CD8-positive, alpha-beta memory T cell (primary cell): Measurements from ENCODE around the gene UFD1. TPM values are rescaled to one million over a fixed set of nuclear protein-coding genes. Genes with fewer than 3 reads are reported as not detected.

Experiments
- CTCF ChIA-PET: fragments of 350-600 bp; sonication (Branson Sonifier 250); formaldehyde crosslinking; loops from one replicate; lab custom pipeline; 2021; ENCODE audit warnings: antibody characterized with exemption; lab: Charles Lee
- POLR2A ChIA-PET: fragments of 350-600 bp; sonication (Branson Sonifier 250); formaldehyde crosslinking; loops from one replicate; lab custom pipeline; 2021; ENCODE audit warnings: antibody characterized with exemption; lab: Charles Lee
- DNase-seq, 5 donors: peaks; one replicate each; pipeline versions ENCODE4 v3.0.0 to v3.0.0-alpha.2; 2020 to 2022; ENCODE audit warnings: mixed read lengths in 1 of 5
- H3K27ac ChIP-seq: one replicate; pipeline ENCODE4 v1.7.0; 2013; ENCODE audit warnings: low read depth, mild to moderate bottlenecking, low read length, moderate library complexity
- H3K27me3 ChIP-seq: 2 replicates; pipeline ENCODE4 v1.7.0; 2013; ENCODE audit warnings: low read length, mild to moderate bottlenecking; ENCODE audit not compliant: insufficient read depth, poor library complexity, severe bottlenecking
- H3K36me3 ChIP-seq: 2 replicates; pipeline ENCODE4 v1.7.0; 2013; ENCODE audit warnings: mild to moderate bottlenecking, low read length, moderate library complexity; ENCODE audit not compliant: insufficient read depth
- H3K4me1 ChIP-seq: 2 replicates; pipeline ENCODE4 v1.7.0; 2013; ENCODE audit warnings: mild to moderate bottlenecking, low read length, moderate library complexity; ENCODE audit not compliant: insufficient read depth
- H3K4me3 ChIP-seq: 2 replicates; pipeline ENCODE4 v1.7.0; 2013; ENCODE audit warnings: mild to moderate bottlenecking, low read length
- H3K9me3 ChIP-seq: 2 replicates; pipeline ENCODE4 v1.7.0; 2013; ENCODE audit warnings: mild to moderate bottlenecking, low read length
- H3K27ac Mint-ChIP-seq, 8 donors: one replicate each; pipeline ENCODE4 v1.8.0; 2020 to 2021; ENCODE audit warnings: mixed read lengths in 8 of 8, mild to moderate bottlenecking in 6 of 8, inconsistent platforms in 3 of 8, moderate library complexity in 3 of 8
- H3K27me3 Mint-ChIP-seq, 2 donors: one replicate each; pipeline ENCODE4 v1.8.0; 2020 to 2021; ENCODE audit warnings: mixed read lengths in 2 of 2, mild to moderate bottlenecking in 1 of 2, moderate library complexity in 1 of 2
- H3K36me3 Mint-ChIP-seq, 3 donors: one replicate each; pipeline ENCODE4 v1.8.0; 2020 to 2021; ENCODE audit warnings: mixed read lengths in 3 of 3, inconsistent platforms in 1 of 3, mild to moderate bottlenecking in 1 of 3
- H3K4me1 Mint-ChIP-seq, 3 donors: one replicate each; pipeline ENCODE4 v1.8.0; 2020 to 2021; ENCODE audit warnings: mixed read lengths in 3 of 3, inconsistent platforms in 1 of 3, mild to moderate bottlenecking in 1 of 3
- H3K4me3 Mint-ChIP-seq, 7 donors: one replicate each; pipeline ENCODE4 v1.8.0; 2020 to 2021; ENCODE audit warnings: mixed read lengths in 7 of 7, mild to moderate bottlenecking in 6 of 7, moderate library complexity in 4 of 7, inconsistent platforms in 2 of 7
- H3K9me3 Mint-ChIP-seq, 5 donors: one replicate each; pipeline ENCODE4 v1.8.0; 2020 to 2022; ENCODE audit warnings: mixed read lengths in 5 of 5, mild to moderate bottlenecking in 3 of 5, moderate library complexity in 2 of 5, inconsistent platforms in 1 of 5
- polyA plus RNA-seq: library from polyadenylated mRNA; unstranded; fragments of 300-500 nt; fragmentation: Illumina TruSeq; gene quantifications from one replicate; pipeline ENCODE4 v1.2.3, GENCODE V29; 2021
- total RNA-seq, 2 experiments: library from RNA; stranded (reverse); gene quantifications; one replicate each; pipeline ENCODE4 v1.2.3, GENCODE V29; 2021

The UFD1 gene
- total and polyA plus RNA-seq, 3 experiments from 2014 or later: 82.7 to 88.8 (median 87.3) TPM

DNA sequence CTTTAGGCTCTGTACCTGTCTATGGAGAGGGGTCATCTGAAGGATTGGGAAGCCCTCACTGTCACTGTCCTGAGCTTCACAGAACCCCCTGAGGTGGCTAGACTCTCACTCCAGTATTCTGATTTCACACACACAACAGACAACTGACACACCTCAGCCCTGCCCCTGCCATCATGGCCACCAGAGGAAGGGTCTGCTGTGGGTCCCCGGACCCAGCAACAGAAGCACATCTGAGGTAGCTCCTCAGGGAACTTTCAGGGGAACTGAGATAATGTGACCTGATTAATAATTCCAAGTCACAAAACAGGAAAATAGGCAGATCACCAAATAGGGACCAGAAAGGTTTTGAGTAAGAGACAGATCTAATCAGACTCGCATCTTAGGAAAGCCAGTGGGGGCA is 24.0 kb downstream of the UFD1 start:
- H3K4me3 ChIP-seq: no peak overlapping the region
- no peaks in the 10 kb centered on the region for H3K9me3 ChIP-seq
- H3K27me3 ChIP-seq: no peaks in the 10 kb centered on the region
- H3K9me3 Mint-ChIP-seq: no peaks in the 10 kb centered on the region
- ChIA-PET CTCF (no interaction called here), POLR2A (no interaction called here)
- H3K4me1 ChIP-seq: no peaks in the 10 kb centered on the region
- no peaks in the 10 kb centered on the region for H3K27me3 Mint-ChIP-seq
- no peak overlapping the region for H3K4me3 Mint-ChIP-seq
- no peak for DNase-seq
- no peaks in the 10 kb centered on the region for H3K4me1 Mint-ChIP-seq
- no peak overlapping the region for H3K27ac ChIP-seq
- peaks cover 60% of the 10 kb centered on the region for H3K36me3 ChIP-seq
- H3K27ac Mint-ChIP-seq: peak overlapping the region in 4 of 8 donors; percentile 17 to 91 (median 55)
- peaks cover 7 to 86% (median 15%) of the 10 kb centered on the region in 3 donors for H3K36me3 Mint-ChIP-seq

DNA sequence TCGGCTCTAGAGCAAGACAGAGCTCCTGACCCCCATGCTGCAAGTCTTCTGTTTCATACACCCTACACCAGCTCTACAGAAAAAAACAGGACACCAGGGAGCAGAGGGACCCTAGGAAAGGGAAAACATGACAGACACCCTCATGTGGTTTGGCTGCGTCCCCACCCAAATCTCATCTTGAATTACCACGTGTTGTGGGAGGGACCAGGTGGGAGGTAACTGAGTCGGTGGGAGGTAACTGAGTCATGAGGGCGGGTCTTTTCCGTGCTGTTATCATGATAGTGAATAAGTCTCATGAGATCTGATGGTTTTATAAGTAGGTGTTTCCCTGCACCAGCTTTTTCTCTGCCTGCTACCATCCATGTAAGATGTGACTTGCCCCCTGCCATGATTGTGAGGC is 24.8 kb downstream of the UFD1 start:
- Mint-ChIP-seq H3K4me3 (no peak overlapping the region), H3K36me3 (peaks cover 7 to 83% (median 15%) of the 10 kb centered on the region in 3 donors), H3K27me3 (no peaks in the 10 kb centered on the region), H3K9me3 (no peaks in the 10 kb centered on the region), H3K27ac (peak overlapping the region in 4 of 8 donors; percentile 2 to 75 (median 64)), H3K4me1 (no peaks in the 10 kb centered on the region)
- CTCF ChIA-PET: no interaction called here
- Histone ChIP-seq H3K27me3 (no peaks in the 10 kb centered on the region), H3K4me1 (peaks cover under 1% of the 10 kb centered on the region), H3K4me3 (no peak overlapping the region), H3K27ac (no peak overlapping the region), H3K36me3 (peaks cover 59% of the 10 kb centered on the region), H3K9me3 (no peaks in the 10 kb centered on the region)
- POLR2A ChIA-PET: no interaction called here
- DNase-seq: no peak

DNA sequence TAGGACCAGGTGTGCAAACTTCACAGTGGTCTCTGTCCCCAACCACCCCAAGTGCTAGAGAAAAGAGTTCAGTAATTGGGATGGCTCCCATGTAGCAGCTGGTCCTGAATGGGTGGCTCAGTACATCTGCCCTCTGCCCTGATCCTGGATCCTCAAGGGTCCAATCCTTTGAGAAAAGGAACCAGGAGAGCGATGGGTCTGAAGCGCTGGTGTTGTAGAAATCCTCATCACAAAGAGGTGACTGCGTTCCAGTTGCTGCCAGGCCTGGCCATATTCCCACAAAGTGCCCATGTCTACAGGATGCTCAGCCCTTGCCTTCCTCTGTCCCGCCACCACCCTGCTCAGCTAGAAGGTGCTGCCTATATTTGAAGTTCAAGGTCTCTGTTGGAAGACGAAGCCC is 25.3 kb downstream of the UFD1 start:
- H3K4me3 Mint-ChIP-seq: no peak overlapping the region
- Histone ChIP-seq H3K9me3 (no peaks in the 10 kb centered on the region), H3K4me1 (peaks cover 5% of the 10 kb centered on the region), H3K36me3 (peaks cover 59% of the 10 kb centered on the region), H3K27ac (no peak overlapping the region), H3K4me3 (no peak overlapping the region), H3K27me3 (no peaks in the 10 kb centered on the region)
- CTCF ChIA-PET: no interaction called here
- POLR2A ChIA-PET: no interaction called here
- H3K27me3 Mint-ChIP-seq: no peaks in the 10 kb centered on the region
- H3K27ac Mint-ChIP-seq: peak overlapping the region in 1 of 8 donors; percentile 64
- no peaks in the 10 kb centered on the region for H3K9me3 Mint-ChIP-seq
- H3K36me3 Mint-ChIP-seq: peaks cover 7 to 80% (median 15%) of the 10 kb centered on the region in 3 donors
- H3K4me1 Mint-ChIP-seq: peaks cover 0 to under 1% (median 0%) of the 10 kb centered on the region in 3 donors
- DNase-seq: no peak

DNA sequence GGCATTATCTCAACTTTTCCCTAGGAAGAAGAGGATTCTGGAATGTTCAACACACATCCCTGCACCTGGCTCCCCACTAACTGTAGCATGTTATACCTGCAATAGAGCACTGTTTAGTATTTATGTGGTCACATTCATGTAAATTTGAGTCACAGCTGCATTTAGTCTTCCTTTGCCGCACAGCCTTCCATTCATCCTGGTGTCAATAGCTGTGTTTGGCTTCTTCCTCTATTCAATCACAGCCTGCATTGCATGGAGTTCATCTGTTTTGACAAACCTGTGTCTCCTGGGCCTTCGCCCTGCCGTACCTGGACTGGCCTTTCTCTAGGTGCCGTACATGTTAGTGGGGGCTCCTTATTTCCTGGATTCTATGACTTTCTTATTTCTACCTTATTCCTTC is 27.4 kb downstream of the UFD1 start:
- H3K4me1 ChIP-seq: peaks cover 16% of the 10 kb centered on the region
- H3K36me3 ChIP-seq: peaks cover 48% of the 10 kb centered on the region
- H3K4me3 ChIP-seq: no peak overlapping the region
- POLR2A ChIA-PET: interaction anchor here (0.5 kb wide), 1 partner anchor 36 kb away, joined by 5 read pairs; no protein-coding TSS in a partner anchor
- no peak overlapping the region for H3K27ac ChIP-seq
- DNase-seq: no peak
- peak overlapping the region in 2 of 7 donors; percentile 8 to 66 for H3K4me3 Mint-ChIP-seq
- H3K4me1 Mint-ChIP-seq: peaks cover 10 to 15% (median 14%) of the 10 kb centered on the region in 3 donors
- peak overlapping the region in 4 of 8 donors; percentile 19 to 80 (median 58) for H3K27ac Mint-ChIP-seq
- H3K27me3 Mint-ChIP-seq: no peaks in the 10 kb centered on the region
- CTCF ChIA-PET: no interaction called here
- H3K36me3 Mint-ChIP-seq: peaks cover 7 to 66% (median 11%) of the 10 kb centered on the region in 3 donors
- H3K9me3 ChIP-seq: no peaks in the 10 kb centered on the region
- no peaks in the 10 kb centered on the region for H3K27me3 ChIP-seq
- H3K9me3 Mint-ChIP-seq: no peaks in the 10 kb centered on the region

DNA sequence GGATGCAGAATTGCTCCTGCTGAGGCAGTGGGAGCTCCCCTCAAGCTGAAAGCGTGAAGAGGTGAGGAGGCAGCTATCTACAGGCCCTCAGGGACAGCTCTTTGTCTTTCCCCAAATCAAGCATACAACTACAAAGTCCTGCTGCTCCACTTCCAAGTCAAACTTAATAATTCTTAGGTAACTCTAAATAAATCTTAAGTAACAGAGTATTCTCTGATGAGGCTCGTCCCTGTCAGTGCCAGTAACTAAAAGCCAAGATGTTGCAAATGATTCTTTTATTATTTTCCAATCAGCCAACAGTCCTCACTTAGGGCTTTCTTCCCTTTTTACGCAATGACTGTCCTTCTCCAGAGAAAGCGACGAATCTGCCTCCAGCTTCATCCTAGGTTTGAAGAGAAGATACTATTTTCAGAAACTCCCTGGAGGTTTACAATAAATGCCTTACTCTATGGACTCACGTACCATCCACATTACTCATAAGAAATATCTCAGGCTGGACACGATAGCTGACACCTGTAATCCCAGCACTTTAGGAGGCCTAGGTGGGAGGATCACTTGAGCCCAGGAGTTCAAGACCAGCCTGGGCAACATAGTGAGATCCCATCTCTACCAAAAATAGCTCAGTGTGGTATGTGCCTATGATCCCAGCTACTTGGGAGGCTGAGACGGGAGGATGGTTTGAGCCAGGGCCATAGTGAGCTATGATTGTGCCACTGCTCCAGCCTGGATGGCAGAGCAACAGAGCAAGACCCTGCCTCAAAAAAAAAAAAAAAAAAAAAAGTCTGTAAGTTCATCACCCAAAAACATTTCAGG is 28.4 kb downstream of the UFD1 start:
- H3K9me3 ChIP-seq: no peaks in the 10 kb centered on the region
- Mint-ChIP-seq H3K27ac (peak overlapping the region in 4 of 8 donors; percentile 37 to 80 (median 53)), H3K9me3 (no peaks in the 10 kb centered on the region), H3K4me3 (peak overlapping the region in 1 of 7 donors; percentile 20), H3K27me3 (no peaks in the 10 kb centered on the region), H3K4me1 (peaks cover 15 to 23% (median 22%) of the 10 kb centered on the region in 3 donors), H3K36me3 (peaks cover 7 to 56% (median 11%) of the 10 kb centered on the region in 3 donors)
- H3K36me3 ChIP-seq: peaks cover 38% of the 10 kb centered on the region
- DNase-seq: no peak
- H3K27ac ChIP-seq: no peak overlapping the region
- ChIA-PET POLR2A (no interaction called here), CTCF (no interaction called here)
- no peak overlapping the region for H3K4me3 ChIP-seq
- H3K27me3 ChIP-seq: no peaks in the 10 kb centered on the region
- peaks cover 24% of the 10 kb centered on the region for H3K4me1 ChIP-seq

DNA sequence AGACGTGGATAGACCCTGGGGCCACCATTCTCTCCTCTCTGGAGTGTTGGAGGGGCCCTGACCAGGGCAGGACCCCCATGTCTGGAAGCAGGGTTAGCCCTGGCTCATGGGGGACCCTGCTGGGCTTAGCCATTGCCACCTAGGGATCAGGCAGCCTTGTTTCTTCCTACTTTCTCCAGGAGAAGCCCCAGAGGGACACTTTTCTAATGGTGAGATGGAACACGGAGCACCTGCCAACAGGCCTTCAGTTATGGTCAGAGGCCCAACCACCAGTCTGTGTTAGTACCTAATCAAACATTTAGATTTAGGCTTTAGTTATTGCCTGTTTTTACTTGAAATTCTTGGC is 29.6 kb downstream of the UFD1 start:
- H3K9me3 Mint-ChIP-seq: no peaks in the 10 kb centered on the region
- POLR2A ChIA-PET: no interaction called here
- Histone ChIP-seq H3K27me3 (no peaks in the 10 kb centered on the region), H3K4me3 (no peak overlapping the region), H3K4me1 (peaks cover 31% of the 10 kb centered on the region), H3K9me3 (no peaks in the 10 kb centered on the region), H3K36me3 (peaks cover 32% of the 10 kb centered on the region), H3K27ac (no peak overlapping the region)
- CTCF ChIA-PET: no interaction called here
- H3K4me3 Mint-ChIP-seq: peak overlapping the region in 2 of 7 donors; percentile 38 to 66
- no peak for DNase-seq
- H3K27ac Mint-ChIP-seq: peak overlapping the region in 6 of 8 donors; percentile 24 to 62 (median 40)
- H3K27me3 Mint-ChIP-seq: no peaks in the 10 kb centered on the region
- H3K36me3 Mint-ChIP-seq: peaks cover 5 to 56% (median 8%) of the 10 kb centered on the region in 3 donors
- peaks cover 26 to 34% (median 34%) of the 10 kb centered on the region in 3 donors for H3K4me1 Mint-ChIP-seq

DNA sequence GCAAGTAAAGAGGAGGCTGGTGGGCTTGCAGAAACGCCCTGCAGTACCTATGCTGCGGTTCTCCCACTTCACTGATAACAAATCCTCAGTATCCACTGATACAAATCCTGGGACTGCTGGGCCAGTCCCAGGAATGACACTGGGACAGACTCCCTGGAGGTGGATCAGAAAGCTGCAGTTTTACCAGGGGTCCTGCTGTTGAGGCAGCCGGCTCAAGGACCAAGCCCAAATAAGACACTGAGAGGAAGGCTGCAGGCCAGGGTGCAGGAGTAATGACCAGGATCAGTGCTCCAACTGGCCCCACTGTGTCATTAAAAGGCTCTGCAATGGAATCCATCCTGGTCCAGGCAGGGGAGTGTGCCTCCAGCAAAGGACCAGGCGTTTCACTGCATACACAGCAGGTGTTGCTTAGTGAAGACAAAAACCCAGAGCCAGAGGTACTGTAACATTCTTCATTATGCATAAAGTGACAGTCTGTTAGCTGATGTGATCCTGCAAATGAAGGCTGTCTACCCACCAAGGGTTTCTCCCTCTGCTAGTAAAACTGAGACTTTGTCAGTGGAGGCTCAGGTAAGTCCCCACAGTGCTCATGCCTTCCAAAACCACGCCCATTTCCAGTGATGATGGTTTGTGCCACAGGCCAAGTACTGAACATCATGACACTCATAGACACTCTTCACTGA is 30.1 kb downstream of the UFD1 start:
- H3K4me1 ChIP-seq: peaks cover 31% of the 10 kb centered on the region
- Mint-ChIP-seq H3K27ac (peak overlapping the region; percentile 34 to 99 (median 87)), H3K4me3 (peak overlapping the region; percentile 22 to 96 (median 94)), H3K9me3 (no peaks in the 10 kb centered on the region), H3K27me3 (no peaks in the 10 kb centered on the region), H3K4me1 (peaks cover 29 to 40% (median 39%) of the 10 kb centered on the region in 3 donors), H3K36me3 (peaks cover 3 to 56% (median 7%) of the 10 kb centered on the region in 3 donors)
- H3K27me3 ChIP-seq: no peaks in the 10 kb centered on the region
- H3K9me3 ChIP-seq: no peaks in the 10 kb centered on the region
- no peak for DNase-seq
- CTCF ChIA-PET: no interaction called here
- POLR2A ChIA-PET: no interaction called here
- H3K27ac ChIP-seq: no peak overlapping the region
- H3K36me3 ChIP-seq: peaks cover 32% of the 10 kb centered on the region
- H3K4me3 ChIP-seq: no peak overlapping the region
